OCI-LY3 (cell line): ENCODE data around the gene SLC18A3.

ENCODE experiments used
- CTCF ChIP-seq: fragments of 200-600, 300-600 bp; sonication (generic); IDR thresholded peaks from 2 replicates; pipeline ENCODE4 v1.5.1; 2014; ENCODE audit warnings: antibody characterized with exemption, low read length, low read depth
- EZH2phosphoT487 ChIP-seq: fragments of 200-600 bp; shearing (Covaris generic); IDR thresholded peaks from 2 replicates; pipeline ENCODE4 v1.6.1; 2018; ENCODE audit warnings: antibody characterized with exemption, mixed run types, low read depth

- TF ChIP-seq EZH2phosphoT487 (no peak), CTCF (no peak)
These were observed 1.7 kb upstream of the SLC18A3 start for GRCh38 chr10:49608166-49609005.
